HepG2 (cell line): Measurements from ENCODE around the gene TMEM167B. TPM values are rescaled to one million over a fixed set of nuclear protein-coding genes. Genes with fewer than 3 reads are reported as not detected.
A peak's percentile ranks its signal among the peaks of the same experiment; 100 is the strongest.

Experiments used
- ATAC-seq: fragments of 200-7000 bp; cut with Tn5 transposase; 3 replicates; pipeline ENCODE4 v1.9.1; 2020; ENCODE audit warnings: mild to moderate bottlenecking, moderate library complexity
- BruUV-seq: library from RNA; stranded (reverse); fragments of 400-500 nt; replicated peaks from 2 replicates; lab custom pipeline; 2021; lab: Mats Ljungman, UMichigan
- CTCF ChIA-PET: fragments of 300-600 bp; formaldehyde crosslinking; extraction: SDS; loops from one replicate; lab custom pipeline; 2021; ENCODE audit warnings: low total read pairs, inconsistent platforms, low intra/inter-chr PET ratio; lab: Yijun Ruan, JAX
- POLR2A ChIA-PET: fragments of 350-600 bp; sonication (Branson Sonifier 250); formaldehyde crosslinking; loops from one replicate; lab custom pipeline; 2020; ENCODE audit warnings: antibody characterized with exemption, inconsistent platforms; lab: Yijun Ruan, JAX
- DNase-seq: peaks from one replicate; pipeline ENCODE4 v3.0.0-alpha.2; 2015; ENCODE audit warnings: low spot score
- FAIRE-seq: peaks from 3 replicates; lab custom pipeline; 2011; peaks lifted over from hg19 to GRCh38; lab: Jason Lieb, UNC
- H2AFZ ChIP-seq: one replicate; pipeline ENCODE4 v1.6.1; 2011; ENCODE audit warnings: low read length, inconsistent platforms
- H3K27ac ChIP-seq: fragments of 300-600 bp; 3 replicates; pipeline ENCODE4 v1.8.0; 2011; ENCODE audit warnings: mixed run types, mild to moderate bottlenecking, mixed read lengths, low read length, inconsistent platforms; ENCODE audit not compliant: insufficient read depth; ENCODE audit errors: extremely low read length
- H3K27me3 ChIP-seq, 2 experiments: fragments of 200-600 bp in 1 of 2; 2 replicates in 1 of 2; 3 replicates in 1 of 2; pipeline versions ENCODE4 v1.6.0 to v1.8.0; 2011; ENCODE audit warnings: low read length in 2 of 2, mild to moderate bottlenecking in 2 of 2, moderate library complexity in 2 of 2, inconsistent platforms in 1 of 2; ENCODE audit not compliant: insufficient read depth in 2 of 2, control insufficient read depth in 1 of 2
- H3K36me3 ChIP-seq, 2 experiments: fragments of 200-600 bp in 1 of 2; replicated peaks in 1 of 2; 2 replicates in 1 of 2; 3 replicates in 1 of 2; pipeline versions ENCODE4 v1.5.1 to v1.8.0; 2011; ENCODE audit warnings: low read length in 2 of 2, inconsistent platforms in 1 of 2; ENCODE audit not compliant: insufficient read depth in 2 of 2, control insufficient read depth in 1 of 2
- H3K4me1 ChIP-seq: 2 replicates; pipeline ENCODE4 v1.5.1; 2012; ENCODE audit warnings: low read length, inconsistent platforms; ENCODE audit not compliant: insufficient read depth
- H3K4me2 ChIP-seq: 2 replicates; pipeline ENCODE4 v1.6.0; 2011; ENCODE audit warnings: low read depth, low read length, inconsistent platforms
- H3K4me3 ChIP-seq, 3 experiments: fragments of 200-600 bp in 1 of 3; sonication (generic), shearing (Covaris generic) in 1 of 3; replicated peaks in 1 of 3; 2 replicates each; pipeline ENCODE4 v1.5.1; 2011 to 2016; ENCODE audit warnings: low read length in 3 of 3, inconsistent platforms in 2 of 3, low read depth in 2 of 3, mild to moderate bottlenecking in 2 of 3, control low read depth in 1 of 3, mixed read lengths in 1 of 3; ENCODE audit not compliant: insufficient read depth in 1 of 3
- H3K79me2 ChIP-seq: one replicate; pipeline ENCODE4 v1.6.1; 2011; ENCODE audit warnings: low read length, inconsistent platforms; ENCODE audit not compliant: insufficient read depth
- H3K9ac ChIP-seq: 2 replicates; pipeline ENCODE4 v1.6.0; 2011; ENCODE audit warnings: mild to moderate bottlenecking, low read depth, low read length, inconsistent platforms; ENCODE audit not compliant: insufficient read depth
- H3K9me3 ChIP-seq: 2 replicates; pipeline ENCODE4 v1.5.1; 2012; ENCODE audit warnings: mild to moderate bottlenecking, low read length
- H4K20me1 ChIP-seq: 2 replicates; pipeline ENCODE4 v1.6.0; 2011; ENCODE audit warnings: inconsistent platforms, mild to moderate bottlenecking, low read length, moderate library complexity; ENCODE audit not compliant: insufficient read depth
- NFIC ChIP-seq: IDR thresholded peaks from 2 replicates; pipeline ENCODE4 v1.6.1; 2012; ENCODE audit warnings: mild to moderate bottlenecking, low read length, inconsistent platforms
- ZBTB42 ChIP-seq: sonication (generic); formaldehyde crosslinking; IDR thresholded peaks from 2 replicates; pipeline ENCODE4 v1.5.0; 2020; ENCODE audit warnings: mild to moderate bottlenecking, missing genetic modification reagents
- ZFP82 ChIP-seq: sonication (generic); formaldehyde crosslinking; IDR thresholded peaks from 2 replicates; pipeline ENCODE4 v1.5.1; 2020; ENCODE audit warnings: mild to moderate bottlenecking, missing genetic modification reagents, borderline replicate concordance
- ZNF251 ChIP-seq: sonication (generic); formaldehyde crosslinking; IDR thresholded peaks from 2 replicates; pipeline ENCODE4 v1.9.0; 2021; ENCODE audit warnings: mild to moderate bottlenecking, missing genetic modification reagents
- ZNF564 ChIP-seq: sonication (generic); formaldehyde crosslinking; IDR thresholded peaks from 2 replicates; pipeline ENCODE4 v1.8.1; 2023; ENCODE audit warnings: mild to moderate bottlenecking, missing genetic modification reagents
- ZNF792 ChIP-seq: IDR thresholded peaks from 2 replicates; pipeline ENCODE4 v1.6.1; 2016
- ZSCAN12 ChIP-seq: sonication (generic); formaldehyde crosslinking; IDR thresholded peaks from 2 replicates; pipeline ENCODE4 v1.9.0; 2021; ENCODE audit warnings: mild to moderate bottlenecking, missing genetic modification reagents
- WGBS: methylation state at CpG from one replicate; pipeline ENCODE4 v1.1.6; 2017; ENCODE audit warnings: low lambda C conversion rate; 5-methylcytosine and 5-hydroxymethylcytosine counted together
- in situ Hi-C: cut with HindIII; loops from 2 replicates; pipeline ENCODE4 v1.10.0; 2017; ENCODE audit warnings: low pct_unique_long_range_greater_than_20kb; ENCODE audit not compliant: extremely low pct_ligation_motif_present
- intact Hi-C: fragments of 100-400 bp; cut with micrococcal nuclease; formaldehyde crosslinking; loops from one replicate; pipeline ENCODE4 v1.10.0; 2022; ENCODE audit not compliant: unreplicated experiment
- polyA plus RNA-seq, 8 experiments: library from polyadenylated mRNA; depleted of rRNA in 3 of 8; stranded (reverse) in 7 of 8; unstranded in 1 of 8; fragments of >200 nt; fragmentation: Illumina TruSeq in 4 of 8; extraction: Trizol in 4 of 8; gene quantifications; 2 replicates each; pipeline versions ENCODE4 v1.2.1 to v1.2.3, GENCODE V29; 2011 to 2016; ENCODE audit warnings: low read depth in 4 of 8, missing spikeins in 1 of 8, mixed read lengths in 1 of 8; ENCODE audit not compliant: insufficient read depth in 1 of 8
- total RNA-seq, 5 experiments: library from RNA; depleted of rRNA; stranded (reverse); fragments of >200 nt; fragmentation: Illumina TruSeq; extraction: Trizol; gene quantifications; 2 replicates each; pipeline ENCODE4 v1.2.3, GENCODE V29; 2016; ENCODE audit warnings: low read depth in 1 of 5
- TF ChIP-seq, protein P1 (sequence below): fragments of 450-650 bp; IDR thresholded peaks from 2 replicates; pipeline ENCODE4 v1.6.1; 2017; ENCODE audit warnings: mild to moderate bottlenecking
- TF ChIP-seq, protein P2 (sequence below): sonication (generic); formaldehyde crosslinking; IDR thresholded peaks from 2 replicates; pipeline ENCODE4 v1.5.1; 2020; ENCODE audit warnings: mild to moderate bottlenecking, moderate library complexity, missing genetic modification reagents
- TF ChIP-seq, protein P3 (sequence below): sonication (generic); formaldehyde crosslinking; conservative IDR thresholded peaks from 2 replicates; pipeline ENCODE4 v1.4.0; 2020; ENCODE audit warnings: missing genetic modification reagents
- TF ChIP-seq, protein P4 (sequence below): sonication (generic); formaldehyde crosslinking; conservative IDR thresholded peaks from 2 replicates; pipeline ENCODE4 v1.8.1; 2023; ENCODE audit warnings: missing genetic modification reagents

TMEM167B gene
- total and polyA plus RNA-seq, 2 of the 13 experiments (the other 11 are each of a cell fraction or from before 2014, with no cell fraction given), result 9.5 to 22.4 TPM

DNA sequence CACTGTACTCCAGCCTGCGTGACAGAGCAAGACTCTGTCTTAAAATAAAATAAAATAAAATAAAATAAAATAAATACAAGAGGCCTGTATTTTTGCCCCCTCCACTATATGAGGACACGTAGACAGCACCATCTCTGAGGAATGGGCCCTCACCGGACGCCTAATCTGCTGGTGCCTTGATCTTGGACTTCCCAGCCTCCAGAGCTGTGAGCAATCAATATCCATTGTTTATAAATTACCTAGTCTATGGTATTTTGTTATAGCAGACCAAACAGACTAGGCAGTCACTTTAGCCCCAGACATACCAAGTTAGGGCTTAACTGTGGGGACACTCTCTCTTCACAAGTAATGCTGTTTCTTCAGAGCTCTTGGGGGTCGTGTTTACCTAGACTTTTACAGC is 29.8 kb downstream of the TMEM167B start:
- 28% methylated on average over 5 of the region's 5 CpGs for WGBS
- intact Hi-C loops, result no loop called here
- Histone ChIP-seq H3K27ac (no peak overlapping the region), H3K36me3 (no peaks in the 10 kb centered on the region), H2AFZ (no peak overlapping the region), H3K79me2 (no peaks in the 10 kb centered on the region), H3K4me3 (no peak overlapping the region), H3K9me3 (no peaks in the 10 kb centered on the region), H4K20me1 (no peaks in the 10 kb centered on the region), H3K4me1 (peaks cover 20% of the 10 kb centered on the region), H3K27me3 (no peaks in the 10 kb centered on the region), H3K9ac (no peak overlapping the region), H3K4me2 (no peak overlapping the region)
- no peak for FAIRE-seq
- TF ChIP-seq ZFP82 (CRISPR knock-in tag), result no peak
- TF ChIP-seq ZNF564 (CRISPR knock-in tag), result peak; percentile 98
- TF ChIP-seq, protein P1, sequence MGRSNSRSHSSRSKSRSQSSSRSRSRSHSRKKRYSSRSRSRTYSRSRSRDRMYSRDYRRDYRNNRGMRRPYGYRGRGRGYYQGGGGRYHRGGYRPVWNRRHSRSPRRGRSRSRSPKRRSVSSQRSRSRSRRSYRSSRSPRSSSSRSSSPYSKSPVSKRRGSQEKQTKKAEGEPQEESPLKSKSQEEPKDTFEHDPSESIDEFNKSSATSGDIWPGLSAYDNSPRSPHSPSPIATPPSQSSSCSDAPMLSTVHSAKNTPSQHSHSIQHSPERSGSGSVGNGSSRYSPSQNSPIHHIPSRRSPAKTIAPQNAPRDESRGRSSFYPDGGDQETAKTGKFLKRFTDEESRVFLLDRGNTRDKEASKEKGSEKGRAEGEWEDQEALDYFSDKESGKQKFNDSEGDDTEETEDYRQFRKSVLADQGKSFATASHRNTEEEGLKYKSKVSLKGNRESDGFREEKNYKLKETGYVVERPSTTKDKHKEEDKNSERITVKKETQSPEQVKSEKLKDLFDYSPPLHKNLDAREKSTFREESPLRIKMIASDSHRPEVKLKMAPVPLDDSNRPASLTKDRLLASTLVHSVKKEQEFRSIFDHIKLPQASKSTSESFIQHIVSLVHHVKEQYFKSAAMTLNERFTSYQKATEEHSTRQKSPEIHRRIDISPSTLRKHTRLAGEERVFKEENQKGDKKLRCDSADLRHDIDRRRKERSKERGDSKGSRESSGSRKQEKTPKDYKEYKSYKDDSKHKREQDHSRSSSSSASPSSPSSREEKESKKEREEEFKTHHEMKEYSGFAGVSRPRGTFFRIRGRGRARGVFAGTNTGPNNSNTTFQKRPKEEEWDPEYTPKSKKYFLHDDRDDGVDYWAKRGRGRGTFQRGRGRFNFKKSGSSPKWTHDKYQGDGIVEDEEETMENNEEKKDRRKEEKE, result no peak
- no TSS peak for BruUV-seq
- ChIA-PET POLR2A (interaction anchor here (2.1 kb wide), 1 partner anchor 20 kb away, joined by 6 read pairs; no protein-coding TSS in a partner anchor), CTCF (no interaction called here)
- in situ Hi-C loops, result no loop called here
- no peak for DNase-seq
- ATAC-seq, result no peak

DNA sequence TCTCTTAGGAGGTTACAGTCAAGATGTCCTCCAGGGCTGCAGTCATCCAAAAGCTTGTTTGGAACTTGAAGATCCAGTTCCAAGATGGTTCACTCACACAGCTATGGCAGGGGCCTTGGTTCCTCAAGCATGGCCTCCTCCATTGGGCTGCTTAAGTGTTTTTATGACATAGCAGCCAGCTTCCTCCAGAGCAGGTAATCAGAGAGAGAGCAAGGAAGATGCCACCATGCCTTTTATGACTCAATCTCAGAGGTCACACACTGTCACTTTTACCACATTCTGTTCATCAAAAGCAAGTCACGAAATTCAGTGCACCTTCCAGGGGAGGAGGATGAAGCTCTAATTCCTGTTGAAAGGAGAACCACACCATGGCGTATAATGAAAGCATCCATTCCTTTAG is 40.5 kb downstream of the TMEM167B start:
- 30% methylated on average over 2 of the region's 2 CpGs for WGBS
- Histone ChIP-seq H3K27ac (no peak overlapping the region), H3K9me3 (no peaks in the 10 kb centered on the region), H3K4me2 (no peak overlapping the region), H2AFZ (no peak overlapping the region), H3K4me3 (no peak overlapping the region), H3K9ac (no peak overlapping the region), H3K4me1 (peaks cover 26% of the 10 kb centered on the region), H4K20me1 (no peaks in the 10 kb centered on the region), H3K27me3 (peaks cover 0 to 8% of the 10 kb centered on the region in 2 experiments; a peak in 1 of 5 replicates), H3K36me3 (no peaks in the 10 kb centered on the region), H3K79me2 (no peaks in the 10 kb centered on the region)
- ATAC-seq (no peak), DNase-seq (no peak), FAIRE-seq (no peak)
- in situ Hi-C loops (no loop called here), intact Hi-C loops (no loop called here)
- ChIA-PET CTCF (no interaction called here), POLR2A (no interaction called here)
- no TSS peak for BruUV-seq
- TF ChIP-seq ZSCAN12 (CRISPR knock-in tag) (no peak), ZNF792 (CRISPR knock-in tag) (no peak), ZNF251 (CRISPR knock-in tag) (no peak), NFIC (no peak), ZBTB42 (CRISPR knock-in tag) (no peak)
- TF ChIP-seq, protein P2, sequence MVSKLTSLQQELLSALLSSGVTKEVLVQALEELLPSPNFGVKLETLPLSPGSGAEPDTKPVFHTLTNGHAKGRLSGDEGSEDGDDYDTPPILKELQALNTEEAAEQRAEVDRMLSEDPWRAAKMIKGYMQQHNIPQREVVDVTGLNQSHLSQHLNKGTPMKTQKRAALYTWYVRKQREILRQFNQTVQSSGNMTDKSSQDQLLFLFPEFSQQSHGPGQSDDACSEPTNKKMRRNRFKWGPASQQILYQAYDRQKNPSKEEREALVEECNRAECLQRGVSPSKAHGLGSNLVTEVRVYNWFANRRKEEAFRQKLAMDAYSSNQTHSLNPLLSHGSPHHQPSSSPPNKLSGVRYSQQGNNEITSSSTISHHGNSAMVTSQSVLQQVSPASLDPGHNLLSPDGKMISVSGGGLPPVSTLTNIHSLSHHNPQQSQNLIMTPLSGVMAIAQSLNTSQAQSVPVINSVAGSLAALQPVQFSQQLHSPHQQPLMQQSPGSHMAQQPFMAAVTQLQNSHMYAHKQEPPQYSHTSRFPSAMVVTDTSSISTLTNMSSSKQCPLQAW (CRISPR knock-in tag), result no peak
- TF ChIP-seq, protein P3, sequence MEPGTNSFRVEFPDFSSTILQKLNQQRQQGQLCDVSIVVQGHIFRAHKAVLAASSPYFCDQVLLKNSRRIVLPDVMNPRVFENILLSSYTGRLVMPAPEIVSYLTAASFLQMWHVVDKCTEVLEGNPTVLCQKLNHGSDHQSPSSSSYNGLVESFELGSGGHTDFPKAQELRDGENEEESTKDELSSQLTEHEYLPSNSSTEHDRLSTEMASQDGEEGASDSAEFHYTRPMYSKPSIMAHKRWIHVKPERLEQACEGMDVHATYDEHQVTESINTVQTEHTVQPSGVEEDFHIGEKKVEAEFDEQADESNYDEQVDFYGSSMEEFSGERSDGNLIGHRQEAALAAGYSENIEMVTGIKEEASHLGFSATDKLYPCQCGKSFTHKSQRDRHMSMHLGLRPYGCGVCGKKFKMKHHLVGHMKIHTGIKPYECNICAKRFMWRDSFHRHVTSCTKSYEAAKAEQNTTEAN, result no peak
- TF ChIP-seq, protein P4, sequence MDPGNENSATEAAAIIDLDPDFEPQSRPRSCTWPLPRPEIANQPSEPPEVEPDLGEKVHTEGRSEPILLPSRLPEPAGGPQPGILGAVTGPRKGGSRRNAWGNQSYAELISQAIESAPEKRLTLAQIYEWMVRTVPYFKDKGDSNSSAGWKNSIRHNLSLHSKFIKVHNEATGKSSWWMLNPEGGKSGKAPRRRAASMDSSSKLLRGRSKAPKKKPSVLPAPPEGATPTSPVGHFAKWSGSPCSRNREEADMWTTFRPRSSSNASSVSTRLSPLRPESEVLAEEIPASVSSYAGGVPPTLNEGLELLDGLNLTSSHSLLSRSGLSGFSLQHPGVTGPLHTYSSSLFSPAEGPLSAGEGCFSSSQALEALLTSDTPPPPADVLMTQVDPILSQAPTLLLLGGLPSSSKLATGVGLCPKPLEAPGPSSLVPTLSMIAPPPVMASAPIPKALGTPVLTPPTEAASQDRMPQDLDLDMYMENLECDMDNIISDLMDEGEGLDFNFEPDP (CRISPR knock-in tag), result no peak
